ENCODE data around the gene PTPN2.

PTPN2 gene

DNA sequence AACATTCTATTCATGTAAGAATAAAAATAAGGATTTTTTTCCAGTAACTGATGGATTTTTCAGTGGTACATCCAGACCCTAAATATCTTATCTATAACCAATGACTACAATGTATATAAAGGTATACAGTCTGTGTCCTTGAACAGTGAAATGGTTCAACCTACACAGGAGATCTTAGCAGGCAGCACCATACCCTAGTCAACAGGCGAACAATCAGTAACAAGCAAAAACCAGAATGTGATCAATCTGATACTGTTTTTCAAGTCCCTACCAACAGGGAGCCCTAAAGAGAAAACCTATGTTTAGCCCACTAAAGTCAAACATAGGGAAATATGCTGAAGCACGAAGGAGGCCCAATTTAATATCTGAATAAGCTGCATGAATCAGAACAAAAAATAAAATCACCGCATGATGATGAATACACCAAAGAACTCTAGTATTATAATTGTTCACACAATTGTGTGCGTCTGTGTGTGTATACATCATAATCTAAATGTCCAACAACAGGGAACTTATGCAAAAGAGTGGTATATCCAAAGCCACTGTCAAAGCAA, 26.0 kb downstream of the PTPN2 start:
- DNase-seq (ENCODE audit: low read depth): no peak

DNA sequence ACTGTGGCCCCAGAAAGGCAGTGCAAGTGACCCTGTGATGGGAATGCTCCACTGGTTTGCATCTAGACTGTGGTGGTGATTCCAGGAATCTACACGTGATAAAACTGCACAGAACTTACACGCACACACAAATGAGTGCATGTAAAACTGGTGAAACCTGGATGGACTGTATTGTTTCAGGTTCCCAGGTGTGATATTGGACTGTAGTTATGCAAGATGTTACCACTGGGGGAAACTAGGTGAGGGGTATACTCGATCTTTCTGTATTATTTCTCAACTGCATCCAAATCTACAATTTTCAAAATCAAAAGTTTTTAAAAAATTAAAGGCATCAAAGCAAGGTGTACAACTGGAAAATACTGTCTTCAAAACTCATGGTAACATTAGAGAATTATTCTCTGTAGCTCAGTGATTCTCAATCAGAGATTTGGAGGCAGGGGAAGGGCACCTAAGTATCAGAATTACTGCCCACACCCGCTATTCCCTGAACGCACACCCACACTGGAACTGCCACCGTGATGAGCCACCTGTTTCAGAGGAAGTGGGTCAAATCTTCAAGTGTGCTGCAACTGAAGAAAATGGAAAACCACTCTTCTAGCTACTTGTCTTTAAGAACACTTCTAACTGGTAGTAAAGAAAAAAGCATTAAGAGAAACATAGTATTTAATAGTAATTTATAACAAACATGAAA, 26.7 kb downstream of the PTPN2 start:
- no peak for DNase-seq (ENCODE audit: low read depth)

DNA sequence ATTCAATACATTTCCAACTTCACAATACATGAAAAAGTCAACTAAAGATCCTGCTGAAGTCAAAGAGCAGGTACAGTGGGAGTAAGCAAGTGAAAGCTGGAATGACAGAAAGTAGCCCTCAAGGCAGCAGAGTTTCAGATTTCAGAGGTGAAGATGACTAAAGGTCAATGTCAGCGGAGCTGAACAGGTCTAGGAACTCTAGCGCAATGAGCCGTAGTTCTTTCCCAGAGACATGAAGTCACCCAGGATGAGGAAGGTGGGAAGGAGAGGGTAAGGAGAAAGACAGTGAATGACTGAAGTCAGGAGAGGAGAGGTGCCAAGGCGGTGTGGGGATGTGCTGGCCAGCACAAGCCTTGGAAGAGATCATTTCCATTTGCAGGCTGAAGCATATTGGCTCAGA, 28.1 kb downstream of the PTPN2 start:
- no peak for DNase-seq (ENCODE audit: low read depth)

DNA sequence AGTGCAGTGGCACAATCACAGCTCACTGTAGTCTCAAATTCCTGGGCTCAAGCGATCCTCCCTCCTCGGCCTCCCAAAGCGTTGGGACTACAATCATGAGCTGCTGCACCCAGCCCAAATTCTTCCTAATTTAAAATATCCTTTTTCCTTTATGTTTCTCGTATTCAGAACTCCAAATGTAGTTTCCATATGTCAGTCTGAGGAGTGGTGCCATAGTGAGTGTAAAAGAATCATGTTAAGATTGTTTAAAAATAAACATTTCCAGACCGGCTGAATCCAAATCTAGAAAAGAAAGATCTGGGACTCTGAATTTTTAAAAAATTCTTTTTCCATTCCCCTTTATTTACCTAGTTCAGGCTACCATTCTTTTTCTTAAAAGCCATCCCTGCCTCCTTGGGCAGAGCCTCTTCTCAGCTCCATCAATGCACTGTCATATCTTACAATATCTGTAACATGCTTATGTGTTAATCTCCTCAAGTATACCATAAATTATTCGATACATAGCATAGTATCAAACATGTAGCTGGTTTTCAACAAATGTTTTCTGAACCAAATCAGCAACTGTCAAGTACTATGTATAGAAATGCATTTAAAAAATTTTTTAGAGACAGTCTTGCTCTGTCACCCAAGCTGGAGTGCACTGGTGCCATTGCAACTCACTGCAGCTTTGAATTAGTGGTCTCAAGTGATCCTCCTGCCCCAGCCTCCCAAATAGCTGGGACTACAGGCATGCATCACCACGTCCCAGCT, 31.3 kb downstream of the PTPN2 start:
- DNase-seq (ENCODE audit: low read depth): no peak

DNA sequence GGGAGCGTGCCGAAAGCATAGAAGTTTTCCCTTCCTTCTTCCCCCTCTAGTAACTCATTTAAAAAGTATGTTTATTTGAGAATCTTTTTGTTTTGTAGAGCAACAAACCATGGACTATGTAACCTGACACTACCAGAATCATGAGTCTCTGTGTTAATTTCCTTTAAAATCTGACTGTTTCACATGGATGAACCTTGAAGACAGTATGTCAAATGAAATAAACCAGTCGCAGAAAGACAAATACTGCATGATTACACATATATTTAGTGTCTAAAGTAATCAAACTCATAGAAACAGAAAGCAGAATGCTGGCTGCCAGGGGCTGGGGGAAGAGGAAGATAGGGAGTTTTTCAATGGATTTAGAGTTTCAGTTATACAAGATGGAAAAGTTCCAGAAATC, 32.3 kb downstream of the PTPN2 start:
- no peak for DNase-seq (ENCODE audit: low read depth)

DNA sequence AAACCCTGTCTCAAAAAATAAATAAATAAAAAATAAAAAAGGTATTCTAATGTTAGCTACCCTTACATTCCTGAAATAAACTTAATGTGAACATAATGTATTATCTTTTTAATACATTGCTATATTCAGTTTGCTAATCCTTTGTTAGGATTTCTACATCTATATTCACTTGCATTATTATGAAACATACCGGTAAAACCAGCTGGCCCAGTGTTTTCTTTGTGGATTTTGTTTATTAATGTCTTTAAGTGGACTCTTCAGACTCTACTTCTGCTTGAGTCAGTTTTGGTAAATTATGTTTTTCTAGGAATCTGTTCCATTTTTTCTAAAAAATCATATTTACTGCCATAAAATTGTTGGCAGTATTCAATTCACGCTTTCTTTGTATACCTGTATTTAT, 34.5 kb downstream of the PTPN2 start:
- DNase-seq (ENCODE audit: low read depth): no peak

DNA sequence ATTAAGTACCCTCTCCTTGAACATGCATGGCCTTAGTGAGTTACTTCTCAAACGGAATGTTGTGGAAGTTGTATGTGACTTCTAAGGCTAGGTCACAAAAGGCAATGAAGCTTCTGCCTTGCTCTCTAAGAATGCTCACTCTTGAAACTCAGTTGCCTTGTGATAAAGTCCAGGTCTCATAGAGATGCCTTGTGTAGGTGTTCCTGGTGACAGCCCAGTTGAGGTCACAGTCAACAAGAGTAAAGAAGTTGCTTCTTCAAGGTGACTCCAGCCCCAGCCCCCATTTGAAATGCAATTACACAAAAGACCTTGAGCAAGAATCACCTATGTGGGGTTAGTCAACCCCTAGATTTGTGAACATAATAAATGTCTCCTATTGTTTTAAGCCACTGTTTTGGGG, 35.6 kb downstream of the PTPN2 start:
- no peak for DNase-seq (ENCODE audit: low read depth)

DNA sequence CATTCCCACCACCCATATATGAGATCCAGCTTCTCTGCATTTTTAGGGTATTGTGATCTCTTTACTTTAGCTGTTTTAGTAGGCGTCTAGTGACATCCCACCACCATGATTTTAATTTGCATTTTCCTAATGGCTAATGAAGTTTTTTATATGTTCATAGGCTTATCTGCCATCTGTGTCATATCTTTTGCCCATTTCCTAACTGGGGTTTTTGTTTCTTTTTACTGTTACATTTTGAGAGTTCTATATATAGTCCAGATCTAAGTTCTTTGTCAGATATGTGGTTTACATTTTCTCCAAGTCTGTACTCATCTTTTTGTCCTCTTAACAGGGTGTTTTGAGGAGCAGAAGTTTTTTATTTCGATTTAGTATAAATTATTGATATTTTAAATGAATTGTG, 39.6 kb downstream of the PTPN2 start:
- no peak for DNase-seq (ENCODE audit: low read depth)

DNA sequence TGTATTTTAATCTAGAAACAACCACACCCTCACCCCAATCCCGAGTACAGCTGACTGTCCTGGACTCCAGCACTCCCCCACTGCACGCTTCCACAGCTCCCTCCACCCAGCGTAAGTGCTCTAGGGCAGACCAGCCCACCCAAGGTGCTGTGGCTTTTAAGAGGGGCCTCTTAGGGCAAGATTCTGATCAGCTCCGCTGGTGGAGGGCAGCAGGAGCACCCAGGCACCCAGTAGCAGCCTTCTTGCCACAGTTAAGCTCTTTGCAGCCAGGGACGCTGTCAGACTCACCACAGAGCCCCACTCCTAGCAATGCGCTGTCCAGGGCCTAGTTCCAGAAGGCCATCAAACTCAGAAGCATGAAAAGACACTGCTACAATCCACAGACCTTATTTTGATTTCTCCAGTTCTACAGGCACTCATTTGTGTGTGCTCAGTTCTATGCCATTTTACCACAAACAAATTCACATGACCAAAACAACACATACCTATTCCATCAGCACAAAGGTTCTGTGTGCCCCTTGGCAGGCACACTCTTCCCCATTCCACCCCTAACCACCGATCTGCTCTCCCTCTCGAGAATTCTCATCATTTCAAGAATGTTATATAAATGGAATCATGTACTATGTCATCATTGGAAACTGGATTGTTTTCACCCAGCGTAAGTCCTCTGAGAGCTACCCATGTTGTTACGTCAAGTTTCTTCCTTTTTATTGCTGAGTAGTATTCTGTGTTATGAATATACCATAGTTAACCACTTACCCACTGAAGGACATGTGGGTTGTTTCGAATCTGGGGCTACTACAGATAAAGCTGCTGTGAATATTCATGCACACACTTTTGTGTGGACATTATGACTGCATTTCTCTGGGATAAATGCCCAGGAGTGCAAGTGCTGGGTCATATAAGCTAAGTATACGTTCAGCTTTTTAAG, 40.4 kb downstream of the PTPN2 start:
- no peak for DNase-seq (ENCODE audit: low read depth)

DNA sequence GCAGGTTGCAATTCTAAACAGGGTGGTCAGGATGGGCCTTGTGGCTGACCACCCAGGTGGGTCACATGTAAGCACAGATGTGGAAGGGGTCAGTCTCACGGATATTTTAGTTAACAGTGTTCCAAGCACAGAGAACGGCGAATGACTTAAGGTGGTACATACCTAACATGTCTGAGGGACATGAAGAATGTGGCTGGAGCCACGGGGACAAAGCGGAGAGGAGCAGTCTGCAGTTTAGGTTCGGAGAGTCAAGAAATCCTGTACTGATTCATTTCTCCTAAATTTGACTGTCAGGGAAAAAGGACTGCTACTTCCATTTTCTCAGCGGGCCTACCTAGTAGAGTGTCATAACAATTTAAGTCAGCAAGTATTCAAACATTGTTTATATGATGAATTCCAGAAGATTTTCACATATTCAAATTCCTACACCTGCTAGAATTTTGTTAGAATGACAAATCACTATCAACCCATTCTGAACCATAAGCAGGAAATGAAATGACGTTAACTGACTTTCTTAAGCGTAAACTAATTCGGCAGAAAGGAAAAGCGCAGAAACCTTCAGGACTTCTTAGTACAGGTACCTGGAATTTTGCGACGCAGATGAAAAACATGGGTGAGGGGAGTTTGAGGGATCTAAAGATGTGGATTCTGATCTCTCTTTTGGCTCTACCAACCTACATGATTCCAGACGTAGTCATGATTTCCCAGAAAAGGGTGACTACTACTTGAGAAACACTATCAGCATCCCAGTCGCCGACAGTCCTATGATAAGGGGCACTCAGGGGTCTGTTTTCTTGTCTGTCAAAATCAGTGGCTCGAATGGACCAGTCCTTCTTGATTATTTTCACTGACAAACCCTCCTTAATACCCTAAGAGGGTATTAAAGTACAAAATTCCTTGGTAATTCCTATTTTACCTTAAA, 41.3 kb downstream of the PTPN2 start:
- DNase-seq (ENCODE audit: low read depth): no peak

DNA sequence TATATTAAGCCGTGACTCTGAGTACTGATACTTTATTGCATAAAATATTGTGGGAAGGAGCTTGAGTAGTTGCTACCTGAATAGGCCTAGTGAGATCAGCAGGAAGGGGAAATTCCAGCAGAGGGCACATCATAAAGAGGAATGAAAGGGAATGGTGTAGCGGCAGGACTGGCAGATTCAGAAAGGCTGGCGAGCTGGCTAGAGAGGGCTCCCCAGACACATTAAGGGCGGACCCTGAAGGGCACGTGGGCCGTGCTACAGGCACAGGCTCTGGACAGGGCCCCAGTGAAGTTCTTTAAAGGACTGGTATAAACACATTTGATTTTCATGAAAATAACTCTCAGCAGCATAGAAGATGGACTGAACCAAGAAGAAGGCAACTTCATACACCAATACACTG, 43.0 kb downstream of the PTPN2 start:
- DNase-seq (ENCODE audit: low read depth): no peak

DNA sequence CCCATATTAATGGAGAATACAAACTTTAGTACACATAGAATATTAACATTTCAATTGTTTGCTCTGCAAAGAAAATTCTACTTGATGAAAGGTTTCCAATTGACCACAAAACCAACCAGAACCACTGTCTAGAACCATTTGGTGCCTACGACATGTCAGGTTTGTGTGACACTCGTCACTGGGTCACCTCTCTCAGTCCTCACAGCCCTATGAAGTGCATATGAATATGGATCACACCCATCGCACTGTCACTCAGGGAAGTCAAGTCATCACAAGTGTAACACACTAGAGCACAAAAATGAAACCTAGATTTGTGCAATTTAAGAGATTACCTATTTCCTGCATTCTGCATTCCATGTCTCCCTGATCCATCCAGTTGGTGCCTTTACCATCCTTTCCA, 43.7 kb downstream of the PTPN2 start:
- DNase-seq (ENCODE audit: low read depth): no peak

DNA sequence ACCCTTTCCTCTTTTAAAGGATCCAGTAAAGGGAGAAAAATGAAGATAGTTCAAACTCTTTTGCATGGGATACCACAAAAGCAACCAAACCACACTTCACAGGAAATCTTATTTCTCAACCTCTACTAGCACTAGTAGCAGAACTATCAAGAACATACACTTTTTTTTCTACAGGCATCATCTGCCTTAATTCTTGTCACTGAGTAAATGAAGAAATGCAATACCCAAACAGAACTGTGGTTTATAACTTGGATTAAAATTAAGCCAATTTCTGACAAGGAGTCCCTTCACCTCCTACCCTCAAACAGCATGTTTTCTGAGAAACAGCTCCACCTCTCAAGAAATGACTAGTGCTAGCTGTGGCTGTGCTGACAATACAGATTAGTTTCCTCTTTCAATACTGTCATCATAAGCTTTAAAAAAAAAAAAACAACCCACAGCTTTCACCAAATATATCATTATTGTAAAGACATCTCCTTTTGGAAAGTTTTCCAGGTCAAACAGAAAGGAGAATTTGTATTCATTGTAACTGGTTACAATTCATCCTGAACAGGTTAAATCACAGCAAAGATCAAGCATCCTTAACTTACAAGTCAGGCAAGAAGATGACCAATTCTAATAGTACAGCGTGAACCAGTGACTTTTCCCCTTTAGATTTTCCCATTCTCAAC, 44.4 kb downstream of the PTPN2 start:
- no peak for DNase-seq (ENCODE audit: low read depth)

DNA sequence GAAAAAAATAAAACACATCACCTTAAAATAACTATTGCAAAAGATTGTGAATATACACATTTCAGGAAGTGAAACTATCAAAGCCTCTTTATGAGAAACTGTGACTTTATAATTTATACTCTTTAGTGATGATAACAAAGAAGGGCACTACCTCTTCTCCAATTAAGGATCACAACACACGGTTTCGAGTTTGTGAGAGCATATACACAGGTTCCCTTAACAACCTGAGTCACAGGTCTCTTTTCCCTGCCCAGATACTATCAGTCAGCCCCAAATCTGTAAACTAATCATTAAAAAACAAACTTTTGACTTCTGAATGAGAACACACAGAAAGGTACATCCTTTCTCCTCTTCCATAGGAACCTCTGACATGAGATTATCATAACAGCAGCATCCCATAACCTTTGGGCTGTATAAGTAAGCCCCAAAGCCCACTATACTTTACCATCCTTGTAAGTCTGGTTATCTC, 44.9 kb downstream of the PTPN2 start:
- no peak for DNase-seq (ENCODE audit: low read depth)

DNA sequence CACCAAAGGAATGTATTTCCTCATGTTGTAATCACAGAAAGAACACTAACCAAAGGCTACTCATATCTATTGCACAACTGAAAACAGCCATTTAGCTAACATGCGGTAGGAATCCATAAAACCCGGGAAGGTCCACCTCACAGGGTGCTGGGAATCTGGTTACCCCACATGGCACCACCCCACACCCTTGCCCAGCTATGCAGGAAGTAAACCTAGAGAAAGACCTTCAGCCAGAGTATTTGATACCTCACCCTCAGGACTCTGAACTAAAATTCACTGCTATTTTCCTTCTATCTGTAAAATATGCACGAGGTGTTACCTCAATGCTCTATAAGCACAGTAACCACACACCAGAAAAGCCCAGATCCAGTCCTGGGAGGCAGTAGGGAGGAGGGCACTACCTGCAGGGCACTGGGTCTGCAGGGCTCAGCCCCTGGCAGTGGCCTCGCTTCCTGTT, 45.8 kb downstream of the PTPN2 start:
- no peak for DNase-seq (ENCODE audit: low read depth)

DNA sequence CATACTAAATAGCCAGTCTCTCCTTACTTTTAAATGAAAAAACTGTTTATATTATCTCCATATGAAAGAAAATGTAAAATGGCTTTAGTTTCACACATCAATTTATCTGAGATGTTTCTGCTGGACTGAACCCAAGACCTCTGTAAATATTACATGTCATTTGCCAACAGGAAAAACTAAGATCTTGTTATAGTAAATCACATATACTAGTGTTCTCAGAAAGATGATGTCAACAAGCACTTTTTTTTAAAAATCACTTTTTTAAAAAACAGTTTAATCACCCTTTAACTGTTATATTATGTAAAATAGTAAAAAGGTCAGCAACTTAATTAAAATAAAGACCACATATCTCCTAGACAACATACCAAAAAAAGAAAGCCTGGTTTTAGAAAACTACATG, 46.3 kb downstream of the PTPN2 start:
- DNase-seq (ENCODE audit: low read depth): no peak

DNA sequence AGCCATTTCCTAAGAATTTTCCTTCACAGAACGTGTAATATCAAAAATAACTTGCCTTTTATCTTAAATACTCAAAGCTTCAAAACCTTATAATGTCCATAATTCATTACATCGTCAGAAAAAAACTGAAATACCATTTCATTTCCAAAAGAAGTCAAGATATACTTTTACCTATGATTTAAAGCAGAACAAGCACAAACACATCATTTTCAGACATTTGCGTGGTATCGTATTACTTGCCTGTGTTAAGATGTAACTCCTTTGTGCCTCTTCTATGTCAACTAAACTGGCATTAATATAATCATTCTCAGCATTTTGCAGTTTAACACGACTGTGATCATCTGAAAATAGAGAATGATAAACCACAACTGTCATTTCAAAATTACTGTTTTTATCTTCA, 47.5 kb downstream of the PTPN2 start:
- no peak for DNase-seq (ENCODE audit: low read depth)

DNA sequence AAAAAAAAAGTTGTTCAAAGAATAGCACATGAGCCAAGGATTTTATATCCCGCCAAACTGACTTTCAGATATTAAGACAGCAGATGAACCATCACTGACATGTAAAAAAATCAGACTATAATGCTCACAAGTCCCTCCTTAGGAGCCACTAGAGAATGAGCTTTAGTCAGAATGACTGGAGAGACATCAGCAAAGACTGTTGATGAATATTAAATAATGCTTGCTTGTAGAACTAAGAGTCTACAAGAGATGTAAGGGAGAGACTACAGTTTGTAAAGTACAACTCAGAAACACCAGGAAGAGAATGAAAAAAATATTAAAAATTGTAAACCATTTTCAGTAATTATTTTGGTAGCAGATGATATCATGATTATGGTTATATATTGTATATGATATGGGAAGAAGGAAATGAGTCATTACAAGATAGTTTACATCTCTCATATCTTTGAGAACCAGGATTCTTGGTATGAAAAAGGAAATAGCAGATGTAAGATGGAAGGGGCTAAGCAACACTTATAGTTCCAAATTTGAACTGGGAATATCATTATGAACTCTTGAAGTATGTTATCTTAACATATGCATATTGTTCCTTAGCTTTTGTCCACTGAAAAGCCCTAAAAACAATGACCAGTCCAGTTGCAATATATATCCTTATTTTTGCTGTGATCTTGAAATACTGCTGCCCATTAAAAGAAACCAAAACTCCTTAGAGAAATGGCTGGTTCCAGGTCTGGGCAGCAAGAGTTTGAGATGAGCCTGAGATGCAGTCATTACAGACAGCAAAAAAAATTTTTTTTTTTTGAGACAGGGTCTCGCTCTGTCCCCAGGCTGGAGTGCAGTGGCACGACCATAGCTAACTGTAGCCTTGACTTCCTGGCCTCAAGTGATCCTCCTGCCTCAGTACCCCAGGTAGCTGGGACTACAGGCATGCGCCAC, 55.7 kb downstream of the PTPN2 start:
- no peak for DNase-seq (ENCODE audit: low read depth)

DNA sequence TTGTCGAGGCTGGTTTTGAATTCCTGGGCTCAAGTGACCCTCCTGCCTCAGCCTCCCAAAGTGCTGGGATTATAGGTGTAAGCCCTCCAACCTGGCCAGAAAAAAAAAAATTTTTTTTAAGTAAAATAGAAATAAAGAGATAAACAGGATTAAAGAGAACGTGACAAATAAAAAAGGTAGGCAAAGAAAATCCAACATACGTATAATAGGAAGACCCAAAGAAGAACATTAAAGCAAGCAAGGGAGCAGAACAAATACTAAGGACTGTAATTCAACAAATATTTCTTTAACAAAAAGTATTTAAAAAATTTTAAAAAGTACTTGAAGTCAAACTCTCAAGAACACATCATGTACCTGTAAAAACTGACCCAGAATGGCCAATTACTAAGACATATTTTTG, 56.4 kb downstream of the PTPN2 start:
- DNase-seq (ENCODE audit: low read depth): no peak

DNA sequence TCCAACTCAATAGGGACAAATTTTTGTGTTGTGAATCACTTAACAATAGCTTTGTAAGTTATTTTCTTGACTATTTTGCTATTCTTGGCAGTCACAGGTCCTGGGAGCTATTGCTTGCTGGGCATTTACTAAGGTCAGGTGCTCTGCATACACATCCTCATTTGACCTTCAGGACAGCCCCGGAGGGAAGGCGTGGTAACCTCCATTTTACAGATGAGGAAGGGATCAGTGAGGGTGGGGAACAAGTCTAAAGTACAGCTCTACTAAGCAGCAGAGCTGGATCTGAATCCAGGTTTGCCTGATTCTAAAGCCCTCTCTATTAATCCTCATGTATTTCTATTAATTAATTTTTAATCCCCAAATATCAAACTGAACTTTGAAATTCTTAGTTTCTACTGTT, 58.8 kb downstream of the PTPN2 start:
- DNase-seq (ENCODE audit: low read depth): no peak

Data from stimulated activated CD8-positive, alpha-beta memory T cell treated with anti-CD3 and anti-CD28 coated beads, Interleukin-12 subunit alpha, Interleukin-12 subunit beta, amount 100 ng/mL, for 1 hour (primary cell).